NCI-H2227 (cell line): Measurements from ENCODE around the gene CSK.

Experiments used
- DNase-seq: peaks from one replicate; lab custom pipeline; 2025; ENCODE audit not compliant: unreplicated experiment; lab: John Stamatoyannopoulos, UW

The CSK gene

DNA sequence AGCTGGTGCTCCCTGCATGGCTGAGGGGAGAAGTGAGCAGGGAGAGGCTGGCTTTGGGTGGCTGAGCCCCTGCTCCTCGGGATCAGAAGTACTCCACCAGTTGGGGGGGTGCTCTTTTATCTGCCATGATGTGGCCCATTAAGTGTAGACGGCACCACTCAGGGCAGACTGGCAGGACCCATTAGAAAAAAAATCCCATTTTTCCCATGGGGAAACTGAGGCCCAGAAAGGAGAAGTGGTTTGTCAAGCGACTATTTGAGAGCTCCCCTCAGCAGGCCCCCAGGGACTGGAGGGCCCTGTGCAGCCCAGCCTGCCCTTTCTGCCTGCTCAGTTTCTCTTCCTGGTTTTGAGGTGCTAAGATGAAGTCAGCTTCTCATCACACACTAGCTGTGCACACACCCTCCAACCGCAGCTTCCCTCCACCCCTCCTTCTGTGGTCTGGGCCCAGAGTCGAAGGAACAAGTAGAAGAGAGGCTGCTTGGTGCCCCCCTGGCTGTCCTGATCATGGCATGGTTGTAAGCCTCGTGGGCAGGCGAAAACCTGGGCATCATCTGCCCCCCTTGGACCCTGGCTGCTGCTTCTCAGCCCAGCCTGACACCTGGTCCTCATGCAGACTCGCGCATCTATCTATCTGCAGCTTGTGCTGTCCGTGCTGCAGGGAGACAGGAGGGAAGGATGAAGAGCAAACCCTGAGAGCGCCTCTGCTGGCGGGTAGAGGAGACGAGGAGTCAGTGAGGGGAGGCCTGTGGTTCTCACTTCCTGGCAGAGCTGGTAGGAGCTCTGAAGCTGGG lies 5.6 kb downstream of the CSK start:
- peak; percentile 12 for DNase-seq

DNA sequence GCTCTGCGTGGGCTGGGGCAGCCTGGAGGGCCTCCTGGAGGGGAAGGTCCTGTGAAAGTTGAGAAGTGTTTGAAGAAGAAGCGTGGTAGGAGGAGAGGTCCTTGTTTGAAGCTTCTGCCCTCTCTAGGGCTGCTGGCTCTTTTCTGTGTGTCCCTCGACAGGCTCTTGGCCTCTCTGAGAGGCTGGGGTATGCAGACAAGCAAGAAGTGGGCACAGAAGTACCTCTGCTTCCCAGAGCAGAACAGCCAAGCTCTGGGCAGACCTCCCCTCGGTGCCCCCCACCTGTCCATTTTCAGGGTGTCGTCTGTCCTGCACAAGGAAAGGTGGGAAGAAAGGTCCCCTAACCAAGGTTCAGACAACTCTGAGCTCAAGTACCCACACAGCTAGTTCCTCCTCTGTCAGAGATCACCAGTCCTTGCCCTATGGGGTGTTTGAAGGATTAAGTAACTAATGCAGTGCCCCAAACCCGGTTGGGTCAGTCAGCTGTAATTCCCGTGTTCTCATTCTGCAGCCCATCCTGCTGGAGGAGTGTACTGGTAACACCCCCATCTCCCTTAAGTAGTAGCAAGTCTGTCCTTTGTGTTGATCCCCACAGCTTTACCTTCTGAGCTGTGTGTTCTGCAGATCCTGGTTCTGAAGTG lies 6.3 kb downstream of the CSK start:
- DNase-seq = no peak

- DNase-seq = no peak
These were observed 6.8 kb downstream of the CSK start for GRCh38 chr15:74788683-74789151.

- no peak for DNase-seq
These were observed 7.3 kb downstream of the CSK start for GRCh38 chr15:74789171-74789631.

- no peak for DNase-seq
These were observed 7.8 kb downstream of the CSK start for GRCh38 chr15:74789741-74790079.

DNA sequence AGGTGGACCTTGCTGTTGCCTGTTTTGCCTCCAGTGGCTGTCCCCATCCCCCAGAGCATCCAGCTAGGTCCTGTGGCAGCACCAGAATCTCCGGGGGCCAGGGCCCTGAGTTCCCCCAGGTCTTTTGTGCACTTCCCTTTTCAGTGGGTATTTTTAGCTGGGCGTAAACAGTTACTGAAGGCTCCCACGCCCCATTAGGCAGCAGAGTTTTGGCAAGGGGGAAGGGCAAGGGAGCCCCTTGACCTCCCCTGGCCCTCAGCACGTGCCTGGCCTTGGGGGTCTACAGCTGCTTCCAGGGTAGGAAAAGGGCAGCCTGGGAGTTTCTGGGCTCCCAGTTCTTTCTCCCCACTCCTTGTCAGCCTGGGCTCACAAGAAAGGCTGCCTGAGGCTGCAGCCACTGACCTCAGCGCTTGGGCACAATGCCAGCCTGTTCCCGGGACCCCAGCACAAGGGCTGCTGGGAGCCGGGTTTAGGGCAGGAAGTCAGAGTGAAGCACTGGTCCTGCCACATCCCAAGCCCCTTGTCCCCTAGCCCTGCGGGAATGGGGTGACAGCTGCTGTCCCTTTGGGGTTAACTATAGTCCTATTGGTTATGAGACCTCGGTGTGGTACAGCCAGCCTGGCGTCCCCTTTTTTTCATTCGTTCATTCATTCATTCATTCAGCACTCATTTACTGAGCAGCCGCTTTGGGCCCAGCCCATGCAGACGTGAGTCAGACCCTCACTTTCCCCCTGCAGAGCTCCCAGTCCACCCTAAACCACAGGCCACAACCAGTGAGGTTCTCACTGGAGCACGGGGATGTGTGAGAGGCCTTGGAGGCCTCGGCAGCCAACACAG lies 8.4 kb downstream of the CSK start:
- DNase-seq = no peak

- no peak for DNase-seq
These were observed 9.1 kb downstream of the CSK start for GRCh38 chr15:74791007-74791406.

DNA sequence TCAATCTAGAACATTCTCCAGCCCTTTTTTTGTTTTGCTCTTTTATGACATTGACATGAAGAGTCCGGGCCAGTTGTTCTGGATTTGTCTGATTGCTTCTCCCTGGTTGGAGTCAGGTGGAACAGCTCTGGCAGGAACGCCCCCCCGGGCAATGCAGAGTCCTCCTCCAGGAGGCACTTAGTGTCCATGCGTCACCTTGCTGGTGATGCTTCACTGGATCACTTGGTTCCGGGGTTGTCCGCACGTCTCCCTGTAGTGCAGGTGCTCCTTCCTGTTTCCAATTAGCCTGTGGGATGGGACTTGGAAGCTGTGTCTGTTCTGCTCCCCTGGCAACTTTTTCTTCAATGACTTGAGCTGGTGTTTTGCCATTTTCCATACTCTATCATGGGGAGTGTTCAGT lies 9.8 kb downstream of the CSK start:
- DNase-seq = no peak

GRCh38 chr15:74792227-74793016 lies 10.5 kb downstream of the CSK start:
- no peak for DNase-seq

- no peak for DNase-seq
These were observed 11.5 kb downstream of the CSK start for GRCh38 chr15:74793135-74794028.

- DNase-seq = no peak
These were observed 12.5 kb downstream of the CSK start for GRCh38 chr15:74794248-74794969.

DNA sequence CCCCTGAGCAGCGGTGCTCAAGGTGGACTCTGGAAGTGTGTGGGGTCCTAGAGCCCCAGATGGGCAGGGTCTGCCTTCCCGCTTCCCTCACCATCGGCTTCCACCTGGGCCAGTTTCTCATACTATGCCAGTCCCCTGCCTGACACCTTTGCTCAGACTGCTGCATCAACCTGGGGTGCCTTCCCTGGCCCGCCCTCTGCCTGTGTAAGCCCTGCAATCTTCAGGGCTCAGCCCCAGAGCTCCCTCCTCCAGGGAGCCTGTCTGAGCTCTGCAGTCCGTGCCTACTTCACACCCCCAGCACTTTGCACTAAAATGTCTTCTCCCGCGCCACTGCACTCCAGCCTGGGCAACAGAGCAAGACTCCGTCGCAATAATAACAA lies 13.1 kb downstream of the CSK start:
- DNase-seq = no peak

DNA sequence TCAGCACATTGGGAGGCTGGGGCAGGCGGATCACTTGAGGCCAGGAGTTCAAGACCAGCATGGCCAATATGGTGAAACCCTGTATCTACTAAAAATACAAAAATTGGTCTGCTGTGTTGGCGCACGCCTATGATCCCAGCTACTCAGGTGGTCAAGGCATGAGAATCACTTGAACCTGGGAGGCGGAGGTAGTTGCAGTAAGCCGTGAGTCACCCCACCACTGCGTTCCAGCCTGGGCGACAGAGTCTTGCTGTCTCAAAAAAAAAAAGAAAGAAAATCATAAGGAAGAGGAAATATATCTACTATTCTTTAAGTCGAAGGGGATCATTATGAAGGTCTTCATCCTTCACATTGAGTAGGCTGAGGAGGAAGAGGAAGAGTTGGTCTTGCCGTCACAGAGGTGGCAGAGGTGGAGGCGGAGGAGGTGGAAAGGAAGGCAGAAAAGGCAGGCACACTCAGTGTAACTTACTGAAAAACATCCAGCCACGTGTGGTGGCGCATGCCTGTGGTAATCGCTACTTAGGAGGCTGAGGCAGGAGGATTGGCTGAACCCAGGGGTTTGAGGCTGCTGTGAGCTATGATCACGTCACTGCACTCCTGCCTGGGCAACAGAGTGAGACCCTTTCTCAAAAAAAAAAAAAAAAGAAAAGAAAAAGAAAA lies 14.2 kb downstream of the CSK start:
- DNase-seq = no peak

GRCh38 chr15:74798388-74799254 lies 16.7 kb downstream of the CSK start:
- no peak for DNase-seq

- DNase-seq = no peak
These were observed 17.5 kb downstream of the CSK start for GRCh38 chr15:74799255-74799855.

GRCh38 chr15:74799856-74800558 lies 18.1 kb downstream of the CSK start:
- peak; percentile 51 for DNase-seq

- DNase-seq = no peak
These were observed 18.7 kb downstream of the CSK start for GRCh38 chr15:74800559-74801094.
